Stimulated activated effector memory CD8-positive, alpha-beta T cell treated with anti-CD3 and anti-CD28 coated beads, Interleukin-12 subunit alpha, Interleukin-12 subunit beta, amount 100 ng/mL, for 72 hours (primary cell): ENCODE measurements around the gene ZNRF3.
A peak's percentile ranks its signal among the peaks of the same experiment; 100 is the strongest.
"Not testable (repeated sequence)": the region's sequence is repeated elsewhere in the genome, so short reads cannot be mapped to it uniquely, and the experiment has no call there.

Experiments used
- ATAC-seq: fragments of 150-1000 bp; cut with Tn5 transposase; 2 replicates; pipeline ENCODE4 v1.10.0; 2021
- DNase-seq, 2 donors: peaks; one replicate each; pipeline ENCODE4 v3.0.0; 2021 to 2022; ENCODE audit warnings: low spot score in 2 of 2
- H3K27ac Mint-ChIP-seq: one replicate; pipeline ENCODE4 v1.8.0; 2022; ENCODE audit warnings: mild to moderate bottlenecking, mixed read lengths
- H3K36me3 Mint-ChIP-seq: one replicate; pipeline ENCODE4 v1.8.0; 2022; ENCODE audit warnings: mild to moderate bottlenecking, mixed read lengths
- H3K4me1 Mint-ChIP-seq: one replicate; pipeline ENCODE4 v1.8.0; 2022; ENCODE audit warnings: mixed read lengths
- H3K4me3 Mint-ChIP-seq: one replicate; pipeline ENCODE4 v1.8.0; 2022; ENCODE audit warnings: mild to moderate bottlenecking, mixed read lengths
- H3K9me3 Mint-ChIP-seq: one replicate; pipeline ENCODE4 v1.8.0; 2022; ENCODE audit warnings: mixed read lengths

ZNRF3 gene

GRCh38 chr22:29023172-29023796, 139.9 kb downstream of the ZNRF3 start:
- H3K27ac Mint-ChIP-seq, result no peak overlapping the region
- DNase-seq (no peak), ATAC-seq (no peak)
- peaks cover 4% of the 10 kb centered on the region for H3K9me3 Mint-ChIP-seq
- no peaks in the 10 kb centered on the region for H3K36me3 Mint-ChIP-seq
- H3K4me3 Mint-ChIP-seq, result no peak overlapping the region
- H3K4me1 Mint-ChIP-seq, result no peaks in the 10 kb centered on the region

GRCh38 chr22:29026579-29026978, 143.2 kb downstream of the ZNRF3 start:
- DNase-seq (no peak), ATAC-seq (no peak)
- Mint-ChIP-seq H3K4me3 (no peak overlapping the region), H3K4me1 (peaks cover 5% of the 10 kb centered on the region), H3K9me3 (no peaks in the 10 kb centered on the region), H3K27ac (no peak overlapping the region), H3K36me3 (no peaks in the 10 kb centered on the region)

- H3K36me3 Mint-ChIP-seq, result no peaks in the 10 kb centered on the region
- H3K27ac Mint-ChIP-seq, result no peak overlapping the region
- ATAC-seq (no peak), DNase-seq (no peak)
- no peaks in the 10 kb centered on the region for H3K9me3 Mint-ChIP-seq
- peaks cover 5% of the 10 kb centered on the region for H3K4me1 Mint-ChIP-seq
- H3K4me3 Mint-ChIP-seq, result no peak overlapping the region
These were observed 145.1 kb downstream of the ZNRF3 start for GRCh38 chr22:29028468-29028867.

- no peak for DNase-seq
- Mint-ChIP-seq H3K27ac (no peak overlapping the region), H3K4me3 (no peak overlapping the region), H3K36me3 (no peaks in the 10 kb centered on the region), H3K4me1 (peaks cover 5% of the 10 kb centered on the region), H3K9me3 (no peaks in the 10 kb centered on the region)
- no peak for ATAC-seq
These were observed 146.0 kb downstream of the ZNRF3 start for GRCh38 chr22:29029202-29030000.

- no peak overlapping the region for H3K27ac Mint-ChIP-seq
- ATAC-seq (no peak), DNase-seq (no peak)
- H3K4me3 Mint-ChIP-seq, result peak overlapping the region; percentile 43
- H3K9me3 Mint-ChIP-seq, result no peaks in the 10 kb centered on the region
- no peaks in the 10 kb centered on the region for H3K36me3 Mint-ChIP-seq
- peaks cover 5% of the 10 kb centered on the region for H3K4me1 Mint-ChIP-seq
These were observed 146.7 kb downstream of the ZNRF3 start for GRCh38 chr22:29030016-29030617.

GRCh38 chr22:29030618-29031226, 147.3 kb downstream of the ZNRF3 start:
- ATAC-seq, result no peak
- DNase-seq, result no peak
- no peak overlapping the region for H3K27ac Mint-ChIP-seq
- no peaks in the 10 kb centered on the region for H3K36me3 Mint-ChIP-seq
- H3K9me3 Mint-ChIP-seq, result no peaks in the 10 kb centered on the region
- H3K4me3 Mint-ChIP-seq, result peak overlapping the region; percentile 43
- peaks cover 5% of the 10 kb centered on the region for H3K4me1 Mint-ChIP-seq

GRCh38 chr22:29031227-29032011, 148.0 kb downstream of the ZNRF3 start:
- no peaks in the 10 kb centered on the region for H3K36me3 Mint-ChIP-seq
- H3K4me3 Mint-ChIP-seq, result peak overlapping the region; percentile 43
- DNase-seq, result no peak
- H3K27ac Mint-ChIP-seq, result no peak overlapping the region
- no peak for ATAC-seq
- H3K4me1 Mint-ChIP-seq, result peaks cover 5% of the 10 kb centered on the region
- H3K9me3 Mint-ChIP-seq, result no peaks in the 10 kb centered on the region

- Mint-ChIP-seq H3K36me3 (no peaks in the 10 kb centered on the region), H3K4me1 (peaks cover 5% of the 10 kb centered on the region), H3K4me3 (no peak overlapping the region), H3K9me3 (no peaks in the 10 kb centered on the region), H3K27ac (no peak overlapping the region)
- DNase-seq, result no peak
- no peak for ATAC-seq
These were observed 148.7 kb downstream of the ZNRF3 start for GRCh38 chr22:29032014-29032475.

GRCh38 chr22:29032584-29032983, 149.2 kb downstream of the ZNRF3 start:
- H3K9me3 Mint-ChIP-seq, result no peaks in the 10 kb centered on the region
- no peak for DNase-seq
- no peak overlapping the region for H3K4me3 Mint-ChIP-seq
- no peak overlapping the region for H3K27ac Mint-ChIP-seq
- no peaks in the 10 kb centered on the region for H3K36me3 Mint-ChIP-seq
- peaks cover 5% of the 10 kb centered on the region for H3K4me1 Mint-ChIP-seq
- no peak for ATAC-seq

- H3K9me3 Mint-ChIP-seq, result no peaks in the 10 kb centered on the region
- no peaks in the 10 kb centered on the region for H3K36me3 Mint-ChIP-seq
- no peak overlapping the region for H3K27ac Mint-ChIP-seq
- no peak for ATAC-seq
- no peak for DNase-seq
- no peak overlapping the region for H3K4me3 Mint-ChIP-seq
- H3K4me1 Mint-ChIP-seq, result no peaks in the 10 kb centered on the region
These were observed 154.1 kb downstream of the ZNRF3 start for GRCh38 chr22:29037340-29037932.

- no peak for DNase-seq
- Mint-ChIP-seq H3K27ac (no peak overlapping the region), H3K36me3 (no peaks in the 10 kb centered on the region), H3K4me3 (no peak overlapping the region), H3K4me1 (no peaks in the 10 kb centered on the region), H3K9me3 (no peaks in the 10 kb centered on the region)
- no peak for ATAC-seq
These were observed 155.8 kb downstream of the ZNRF3 start for GRCh38 chr22:29039148-29039547.

GRCh38 chr22:29039684-29040083, 156.3 kb downstream of the ZNRF3 start:
- not testable (repeated sequence) for H3K9me3 Mint-ChIP-seq, H3K27ac Mint-ChIP-seq, ATAC-seq, H3K4me3 Mint-ChIP-seq, H3K4me1 Mint-ChIP-seq, H3K36me3 Mint-ChIP-seq, DNase-seq

GRCh38 chr22:29040385-29041275, 157.3 kb downstream of the ZNRF3 start:
- no peaks in the 10 kb centered on the region for H3K36me3 Mint-ChIP-seq
- H3K4me1 Mint-ChIP-seq, result no peaks in the 10 kb centered on the region
- H3K4me3 Mint-ChIP-seq, result no peak overlapping the region
- DNase-seq (peak; percentile 40 to 66), ATAC-seq (peak; percentile 63)
- no peaks in the 10 kb centered on the region for H3K9me3 Mint-ChIP-seq
- H3K27ac Mint-ChIP-seq, result no peak overlapping the region

GRCh38 chr22:29041408-29041807, 158.0 kb downstream of the ZNRF3 start:
- H3K36me3 Mint-ChIP-seq, result no peaks in the 10 kb centered on the region
- H3K27ac Mint-ChIP-seq, result no peak overlapping the region
- H3K4me1 Mint-ChIP-seq, result no peaks in the 10 kb centered on the region
- ATAC-seq (no peak), DNase-seq (no peak)
- no peak overlapping the region for H3K4me3 Mint-ChIP-seq
- no peaks in the 10 kb centered on the region for H3K9me3 Mint-ChIP-seq
